ENCODE data around the gene RAD51D.

The RAD51D gene

GRCh38 chr17:35132099-35132498 lies 12.4 kb upstream of the RAD51D start:
- H3K27ac ChIP-seq (ENCODE audit: low read length): no peak overlapping the region
- no peak for TF ChIP-seq EZH2phosphoT487 (IDR thresholded peaks at IDR 0.05; ENCODE audit: low read depth)
- no peak for TF ChIP-seq CTCF (IDR thresholded peaks at IDR 0.05; ENCODE audit: low read depth, low read length)
- H3K4me3 ChIP-seq (ENCODE audit: low read length): no peak overlapping the region
- H3K4me2 ChIP-seq (ENCODE audit: low read length): no peak overlapping the region
- no peaks in the 10 kb centered on the region for H3K79me2 ChIP-seq (ENCODE audit: low read length)
- H2AFZ ChIP-seq (ENCODE audit: low read depth, low read length): no peak overlapping the region
- H4K20me1 ChIP-seq (ENCODE audit: insufficient read depth, low read length): 0 out of 2 replicates have a peak, but pooled peaks cover 3% of the 10 kb centered on the region
- no peak overlapping the region for H3K9ac ChIP-seq (ENCODE audit: low read length)
- H3K36me3 ChIP-seq (replicated peaks; ENCODE audit: low read depth, low read length): peaks cover 66% of the 10 kb centered on the region
- H3K27me3 ChIP-seq (ENCODE audit: low read depth, low read length): no peaks in the 10 kb centered on the region
- H3K4me1 ChIP-seq (ENCODE audit: low read length): no peaks in the 10 kb centered on the region
- no peaks in the 10 kb centered on the region for H3K9me3 ChIP-seq (ENCODE audit: insufficient read depth, low read length)

GRCh38 chr17:35130392-35130791 lies 10.7 kb upstream of the RAD51D start:
- TF ChIP-seq EZH2phosphoT487 (IDR thresholded peaks at IDR 0.05; ENCODE audit: low read depth) (no peak), CTCF (IDR thresholded peaks at IDR 0.05; ENCODE audit: low read depth, low read length) (no peak)
- no peak overlapping the region for H3K4me2 ChIP-seq (ENCODE audit: low read length)
- H3K4me3 ChIP-seq (ENCODE audit: low read length): no peak overlapping the region
- H3K36me3 ChIP-seq (replicated peaks; ENCODE audit: low read depth, low read length): peaks cover 50% of the 10 kb centered on the region
- H3K9ac ChIP-seq (ENCODE audit: low read length): no peak overlapping the region
- H3K27me3 ChIP-seq (ENCODE audit: low read depth, low read length): no peaks in the 10 kb centered on the region
- 0 out of 2 replicates have a peak, but pooled peaks cover 3% of the 10 kb centered on the region for H4K20me1 ChIP-seq (ENCODE audit: insufficient read depth, low read length)
- no peak overlapping the region for H3K27ac ChIP-seq (ENCODE audit: low read length)
- H3K79me2 ChIP-seq (ENCODE audit: low read length): no peaks in the 10 kb centered on the region
- no peak overlapping the region for H2AFZ ChIP-seq (ENCODE audit: low read depth, low read length)
- H3K9me3 ChIP-seq (ENCODE audit: insufficient read depth, low read length): no peaks in the 10 kb centered on the region
- H3K4me1 ChIP-seq (ENCODE audit: low read length): no peaks in the 10 kb centered on the region

GRCh38 chr17:35129973-35130351 lies 10.3 kb upstream of the RAD51D start:
- Histone ChIP-seq H4K20me1 (ENCODE audit: insufficient read depth, low read length) (0 out of 2 replicates have a peak, but pooled peaks cover 3% of the 10 kb centered on the region), H3K9me3 (ENCODE audit: insufficient read depth, low read length) (no peaks in the 10 kb centered on the region), H3K79me2 (ENCODE audit: low read length) (no peaks in the 10 kb centered on the region), H3K4me2 (ENCODE audit: low read length) (no peak overlapping the region), H3K9ac (ENCODE audit: low read length) (no peak overlapping the region), H3K27ac (ENCODE audit: low read length) (no peak overlapping the region), H3K4me1 (ENCODE audit: low read length) (no peaks in the 10 kb centered on the region), H3K4me3 (ENCODE audit: low read length) (no peak overlapping the region), H2AFZ (ENCODE audit: low read depth, low read length) (no peak overlapping the region), H3K36me3 (replicated peaks; ENCODE audit: low read depth, low read length) (peaks cover 46% of the 10 kb centered on the region), H3K27me3 (ENCODE audit: low read depth, low read length) (no peaks in the 10 kb centered on the region)
- TF ChIP-seq CTCF (IDR thresholded peaks at IDR 0.05; ENCODE audit: low read depth, low read length) (no peak), EZH2phosphoT487 (IDR thresholded peaks at IDR 0.05; ENCODE audit: low read depth) (no peak)

GRCh38 chr17:35129154-35129972 lies 9.7 kb upstream of the RAD51D start:
- TF ChIP-seq CTCF (IDR thresholded peaks at IDR 0.05; ENCODE audit: low read depth, low read length): no peak
- TF ChIP-seq EZH2phosphoT487 (IDR thresholded peaks at IDR 0.05; ENCODE audit: low read depth): no peak
- no peak overlapping the region for H2AFZ ChIP-seq (ENCODE audit: low read depth, low read length)
- no peaks in the 10 kb centered on the region for H3K9me3 ChIP-seq (ENCODE audit: insufficient read depth, low read length)
- no peak overlapping the region for H3K4me3 ChIP-seq (ENCODE audit: low read length)
- H4K20me1 ChIP-seq (ENCODE audit: insufficient read depth, low read length): 0 out of 2 replicates have a peak, but pooled peaks cover 3% of the 10 kb centered on the region
- no peak overlapping the region for H3K9ac ChIP-seq (ENCODE audit: low read length)
- peaks cover 45% of the 10 kb centered on the region for H3K36me3 ChIP-seq (replicated peaks; ENCODE audit: low read depth, low read length)
- no peaks in the 10 kb centered on the region for H3K79me2 ChIP-seq (ENCODE audit: low read length)
- H3K27me3 ChIP-seq (ENCODE audit: low read depth, low read length): no peaks in the 10 kb centered on the region
- no peak overlapping the region for H3K27ac ChIP-seq (ENCODE audit: low read length)
- no peak overlapping the region for H3K4me2 ChIP-seq (ENCODE audit: low read length)
- H3K4me1 ChIP-seq (ENCODE audit: low read length): no peaks in the 10 kb centered on the region

Measured in OCI-LY3 (cell line).